GM15510 (cell line): Measurements from ENCODE around the gene OR13C2.
"Not testable (repeated sequence)": the region's sequence is repeated elsewhere in the genome, so short reads cannot be mapped to it uniquely, and the experiment has no call there.

Experiments
- POLR2A ChIP-seq: IDR thresholded peaks from 3 replicates; pipeline ENCODE4 v1.6.1; 2011; ENCODE audit warnings: borderline replicate concordance; ENCODE audit not compliant: insufficient read length; ENCODE audit errors: extremely low read depth

The OR13C2 gene, protein sequence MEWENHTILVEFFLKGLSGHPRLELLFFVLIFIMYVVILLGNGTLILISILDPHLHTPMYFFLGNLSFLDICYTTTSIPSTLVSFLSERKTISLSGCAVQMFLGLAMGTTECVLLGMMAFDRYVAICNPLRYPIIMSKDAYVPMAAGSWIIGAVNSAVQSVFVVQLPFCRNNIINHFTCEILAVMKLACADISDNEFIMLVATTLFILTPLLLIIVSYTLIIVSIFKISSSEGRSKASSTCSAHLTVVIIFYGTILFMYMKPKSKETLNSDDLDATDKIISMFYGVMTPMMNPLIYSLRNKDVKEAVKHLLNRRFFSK

DNA sequence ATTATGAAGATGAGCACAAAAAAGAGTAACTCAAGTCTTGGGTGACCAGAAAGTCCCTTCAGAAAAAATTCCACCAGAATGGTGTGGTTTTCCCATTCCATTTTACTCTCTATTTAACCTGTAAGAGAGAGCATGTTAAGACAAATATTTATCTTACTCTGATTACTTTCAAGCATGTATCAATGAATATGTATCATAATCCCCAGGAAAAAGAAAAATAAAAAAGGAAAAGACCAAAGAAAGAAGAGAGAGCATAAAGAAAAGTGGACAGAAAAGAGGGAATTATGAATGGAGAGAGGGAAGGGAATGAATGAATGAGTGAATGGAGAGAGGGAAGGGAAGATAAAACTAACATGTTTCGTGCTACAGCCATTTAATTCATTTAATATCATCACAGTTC lies at the start of gene OR13C2:
Gene OR13C2, minus strand, starts transcription at position 101 of the 400 bp plus-strand sequence. Its CDS starts 0 bp downstream, at position 101.
- TF ChIP-seq POLR2A = not testable (repeated sequence)

DNA sequence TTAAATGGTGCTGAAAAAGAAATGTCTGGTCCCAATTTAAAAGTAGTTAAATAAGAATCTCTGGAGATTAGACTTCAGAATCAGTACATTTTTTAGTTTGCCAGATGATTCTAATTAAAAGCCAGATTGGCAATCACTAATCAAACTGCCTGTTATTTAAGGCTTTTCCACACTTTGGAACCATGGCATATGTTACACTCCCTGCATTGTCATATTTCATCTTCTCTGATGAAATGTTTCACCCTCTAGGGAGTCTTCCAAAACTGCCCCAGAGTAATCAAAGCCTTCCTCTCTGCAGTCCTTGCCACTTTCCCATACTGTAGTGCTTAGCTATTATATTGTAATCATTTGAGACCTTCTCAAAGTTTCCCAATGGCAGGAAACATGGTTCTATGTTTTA lies 30.0 kb upstream of the OR13C2 start:
- TF ChIP-seq POLR2A = no peak

DNA sequence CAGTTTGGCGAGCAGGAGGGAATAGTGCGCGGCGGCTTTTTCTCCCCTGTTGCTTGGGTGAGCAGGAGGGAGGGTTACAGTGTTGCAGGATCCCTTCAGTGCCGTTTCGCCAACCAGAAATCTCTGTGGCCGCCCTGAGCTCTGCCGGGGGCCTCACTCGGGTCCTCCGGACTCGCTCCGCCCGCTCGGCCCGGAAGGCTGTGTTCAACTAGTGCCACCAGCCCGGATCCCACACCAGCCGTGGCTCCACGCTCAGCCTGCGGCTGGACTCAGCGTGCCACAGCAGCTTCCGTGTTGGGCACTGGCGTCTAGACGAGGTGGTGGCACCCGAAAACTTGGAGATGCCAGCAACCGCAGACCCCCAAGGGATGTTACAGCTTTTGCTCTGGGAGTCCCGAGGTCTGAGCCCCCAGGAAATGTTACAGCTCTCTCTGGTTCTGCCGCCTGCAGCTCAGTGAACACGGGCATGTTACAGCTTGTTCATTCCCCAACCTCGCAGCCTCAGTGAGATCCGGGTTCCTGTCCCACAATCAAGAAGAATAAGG lies 28.6 kb upstream of the OR13C2 start:
- TF ChIP-seq POLR2A = no peak

DNA sequence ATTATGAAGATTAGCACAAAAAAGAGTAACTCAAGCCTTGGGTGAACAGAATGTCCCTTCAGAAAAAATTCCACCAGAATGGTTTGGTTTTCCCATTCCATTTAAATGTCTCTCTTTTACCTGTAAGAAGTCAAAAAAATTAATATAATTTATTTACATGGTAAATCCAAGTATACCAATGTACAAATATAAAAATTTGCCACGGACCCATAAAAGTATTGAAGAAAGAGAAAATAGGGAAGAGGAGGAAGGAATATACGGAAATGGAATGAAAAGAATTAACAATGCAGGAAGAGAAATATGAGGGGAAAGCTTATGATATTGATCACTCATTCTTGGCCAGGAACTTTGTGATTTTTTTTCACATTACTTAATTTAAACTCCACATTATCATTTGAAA lies 12.7 kb upstream of the OR13C2 start, which contains the start of gene OR13C9:
Gene OR13C9, minus strand, starts transcription at position 101 of the 400 bp plus-strand sequence. Its CDS starts 0 bp downstream, at position 101.
- no peak for TF ChIP-seq POLR2A

DNA sequence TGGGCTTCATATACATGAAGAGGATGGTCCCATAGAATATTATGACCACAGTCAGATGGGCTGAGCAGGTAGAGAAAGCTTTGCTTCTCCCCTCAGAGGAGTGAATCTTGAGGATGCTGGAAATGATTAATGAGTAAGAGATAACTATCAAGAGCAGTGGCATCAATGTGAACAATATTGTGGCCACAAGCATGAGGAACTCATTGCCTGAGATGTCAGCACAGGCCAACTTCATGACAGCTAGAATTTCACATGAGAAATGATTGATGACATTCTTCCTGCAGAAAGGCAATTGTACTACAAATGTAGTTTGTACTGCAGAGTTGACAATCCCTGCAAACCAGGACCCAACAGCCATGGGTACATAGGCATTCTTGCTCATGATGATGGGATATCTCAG lies 12.0 kb upstream of the OR13C2 start:
- no peak for TF ChIP-seq POLR2A

DNA sequence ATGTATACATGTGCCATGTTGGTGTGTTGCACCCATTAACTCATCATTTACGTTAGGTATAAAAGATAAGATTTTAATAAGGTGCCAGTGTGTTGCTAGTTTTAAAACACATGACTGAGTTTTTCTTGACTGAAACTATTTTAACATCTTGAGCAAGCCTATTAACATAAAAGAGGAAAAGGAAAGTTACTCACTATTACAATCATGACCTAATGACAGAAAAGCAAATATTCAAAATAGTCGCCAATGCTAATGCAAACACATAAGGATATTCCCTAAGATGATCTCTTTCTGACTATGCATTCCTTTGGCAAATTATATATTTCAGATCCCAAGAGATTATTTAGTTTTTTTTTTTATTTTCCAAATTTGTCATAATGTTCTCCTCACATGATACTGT lies 5.8 kb upstream of the OR13C2 start:
- no peak for TF ChIP-seq POLR2A

DNA sequence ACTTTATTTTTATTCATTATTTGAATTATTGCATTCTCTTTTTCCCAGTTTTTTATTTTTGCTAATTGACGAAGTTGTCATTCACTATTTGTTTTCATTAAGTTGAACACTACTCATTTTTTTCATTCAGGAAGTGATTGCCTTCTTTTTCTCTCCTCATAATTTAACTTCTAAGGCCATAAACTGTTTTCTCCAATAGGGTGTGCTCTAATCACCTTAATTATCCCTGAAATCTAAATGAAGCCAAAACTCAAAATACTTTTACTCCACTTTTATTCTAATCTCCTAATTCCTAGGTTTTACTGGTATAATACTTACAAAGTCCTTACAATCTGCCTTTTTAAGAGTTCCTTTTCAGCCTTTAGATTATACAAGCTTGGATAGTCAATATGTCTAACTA lies 2.9 kb upstream of the OR13C2 start:
- TF ChIP-seq POLR2A = no peak

DNA sequence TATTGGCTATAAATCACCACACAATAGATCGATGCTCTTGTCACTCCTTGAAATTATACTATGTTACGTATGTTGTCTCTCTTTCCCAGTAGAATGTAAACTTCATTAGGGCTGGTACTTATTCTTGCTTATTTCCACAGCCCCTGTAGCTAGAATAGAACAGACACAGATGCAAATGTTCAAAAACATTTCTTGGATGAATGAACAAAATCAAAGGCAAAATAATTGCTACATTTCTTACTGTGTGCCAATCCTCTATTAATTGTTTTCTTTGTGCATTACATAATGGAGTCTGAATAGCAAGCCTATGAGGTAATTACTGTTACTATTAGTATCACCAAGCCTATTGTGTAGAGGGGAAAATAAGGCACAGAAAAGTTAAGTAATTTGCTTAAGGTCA lies 725 bp upstream of the OR13C2 start:
- no peak for TF ChIP-seq POLR2A

DNA sequence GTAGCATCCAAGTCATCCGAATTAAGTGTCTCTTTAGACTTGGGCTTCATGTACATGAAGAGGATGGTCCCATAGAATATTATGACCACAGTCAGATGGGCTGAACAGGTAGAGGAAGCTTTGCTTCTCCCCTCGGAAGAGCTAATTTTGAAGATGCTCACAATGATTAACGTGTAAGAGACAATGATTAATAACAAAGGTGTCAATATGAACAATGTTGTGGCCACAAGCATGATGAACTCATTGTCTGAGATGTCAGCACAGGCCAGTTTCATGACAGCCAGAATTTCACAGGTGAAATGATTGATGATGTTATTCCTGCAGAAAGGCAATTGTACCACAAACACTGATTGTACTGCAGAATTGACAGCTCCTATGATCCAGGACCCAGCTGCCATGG lies 626 bp downstream of the OR13C2 start:
- no peak for TF ChIP-seq POLR2A

DNA sequence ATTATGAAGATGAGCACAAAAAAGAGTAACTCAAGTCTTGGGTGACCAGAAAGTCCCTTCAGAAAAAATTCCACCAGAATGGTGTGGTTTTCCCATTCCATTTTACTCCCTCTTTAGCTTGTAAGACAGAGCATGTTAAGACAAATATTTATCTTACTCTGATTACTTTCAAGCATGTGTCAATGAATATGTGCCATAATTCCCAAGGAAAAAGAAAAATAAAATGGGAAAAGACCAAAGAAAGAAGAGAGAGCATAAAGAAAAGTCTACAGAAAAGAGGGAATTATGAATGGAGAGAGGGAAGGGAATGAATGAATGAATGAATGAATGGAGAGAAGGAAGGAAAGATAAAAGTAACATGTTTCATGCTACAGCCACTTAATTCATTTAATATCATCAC lies 6.1 kb downstream of the OR13C2 start, which contains the start of gene OR13C5:
Gene OR13C5, minus strand, starts transcription at position 101 of the 400 bp plus-strand sequence. Its CDS starts 0 bp downstream, at position 101.
- TF ChIP-seq POLR2A = not testable (repeated sequence)

DNA sequence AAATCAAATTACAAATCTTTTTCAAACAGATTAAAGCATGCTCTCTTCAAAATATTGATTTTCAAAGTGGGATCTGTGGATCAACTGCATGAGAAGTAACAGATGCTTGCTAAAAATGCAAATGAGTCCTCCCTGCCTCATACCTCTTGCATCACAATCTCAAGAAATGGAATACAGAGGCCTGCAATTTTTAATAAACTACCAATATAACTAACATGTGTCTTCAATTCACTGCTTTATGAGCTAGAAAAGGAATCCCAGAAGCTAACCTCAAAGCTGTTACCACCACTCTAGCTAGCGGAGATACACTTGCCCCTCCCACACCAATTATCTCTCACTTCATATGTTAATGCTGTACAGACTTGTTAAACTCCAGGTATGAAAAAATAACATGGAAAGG lies 15.8 kb downstream of the OR13C2 start:
- TF ChIP-seq POLR2A = no peak

DNA sequence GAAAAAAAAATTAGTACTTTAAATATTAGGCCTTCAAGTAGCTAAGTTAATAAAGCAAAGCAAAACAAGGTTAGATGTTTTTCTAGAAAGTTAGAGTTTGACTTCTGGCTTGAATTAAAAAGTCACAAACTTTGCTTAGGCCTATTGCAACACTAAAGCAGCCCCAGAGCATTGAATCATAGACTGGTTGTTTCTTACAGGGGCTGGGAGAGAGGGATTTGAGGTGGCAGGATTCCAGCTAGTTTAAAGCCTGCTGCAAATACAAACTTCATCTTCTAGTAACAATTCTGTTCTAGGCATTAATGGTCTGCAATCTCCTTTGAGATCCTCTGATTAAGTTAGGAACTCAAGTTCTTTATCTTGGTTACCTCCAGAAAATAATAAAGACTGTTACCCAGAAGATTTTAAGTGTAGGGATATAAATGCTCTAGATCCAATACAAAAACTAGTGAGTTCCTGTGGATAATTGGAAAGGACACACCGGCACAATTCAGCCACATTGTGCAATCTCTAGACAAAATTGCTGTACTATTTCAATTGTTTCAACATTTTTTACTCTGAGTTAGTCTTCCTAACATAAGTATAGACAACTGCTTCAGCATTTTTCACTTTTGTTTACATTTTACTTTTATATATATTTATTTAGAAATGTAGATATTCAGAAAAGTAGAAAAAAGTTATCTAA lies 18.8 kb downstream of the OR13C2 start:
- no peak for TF ChIP-seq POLR2A

DNA sequence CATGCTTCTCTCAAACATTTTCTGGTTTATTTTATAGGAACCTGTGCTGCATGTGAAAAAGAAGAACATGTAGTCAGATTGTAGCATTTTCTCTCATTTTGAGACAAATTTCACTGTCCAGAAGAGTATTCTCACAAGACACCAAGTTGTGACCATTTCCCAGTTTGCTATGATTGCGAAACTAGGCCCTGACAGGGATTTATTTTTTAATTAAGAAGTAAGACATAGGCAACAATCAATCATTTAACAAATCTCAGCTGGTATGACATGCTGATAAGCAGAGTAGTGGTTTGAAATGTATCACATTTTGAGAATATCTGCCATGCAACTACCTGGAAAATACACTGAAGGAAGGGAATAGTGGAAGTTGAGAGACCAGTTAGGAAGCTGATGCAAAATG lies 24.9 kb downstream of the OR13C2 start:
- TF ChIP-seq POLR2A = no peak

DNA sequence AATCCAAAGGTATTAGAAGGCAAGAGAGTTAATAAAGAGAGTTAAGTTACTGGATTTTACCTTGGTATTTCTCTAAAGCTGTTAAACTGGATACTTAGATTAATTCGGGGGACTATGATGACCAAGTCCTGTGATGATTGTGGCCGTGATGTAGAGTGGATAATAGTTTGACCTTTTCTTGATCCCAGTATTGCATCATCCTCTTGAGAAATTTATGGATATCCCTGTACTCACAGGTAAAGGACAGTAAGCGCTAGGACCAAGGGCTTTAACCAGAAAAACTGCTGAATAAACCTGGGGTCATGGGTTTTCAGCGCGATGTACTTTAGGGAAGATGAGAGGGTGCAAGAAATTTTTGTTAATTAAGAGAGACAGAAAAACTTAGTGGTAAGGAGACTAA lies 28.2 kb downstream of the OR13C2 start:
- TF ChIP-seq POLR2A = no peak

DNA sequence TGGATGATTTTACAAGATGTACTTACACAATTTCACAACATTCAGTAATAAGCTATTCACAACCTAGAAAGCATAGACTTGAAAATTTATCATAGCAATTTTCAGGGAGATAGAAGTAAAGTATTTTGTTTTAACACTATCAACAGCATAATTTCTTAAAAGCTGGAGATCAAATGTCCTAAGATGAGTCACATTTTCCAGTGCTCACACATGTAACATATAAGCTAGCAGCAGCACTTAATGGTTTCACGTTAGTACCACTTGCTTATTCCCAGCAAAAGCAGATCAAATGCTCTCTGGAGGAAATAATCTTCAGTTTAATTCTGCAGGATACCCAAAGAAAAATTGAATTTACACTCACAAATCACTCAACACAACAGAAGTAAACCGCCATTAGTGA lies 30.0 kb downstream of the OR13C2 start:
- no peak for TF ChIP-seq POLR2A
